ENCODE measurements around the gene ADAM10. TPM values are rescaled to one million over a fixed set of nuclear protein-coding genes. Genes with fewer than 3 reads are reported as not detected.

ADAM10 gene
- polyA plus RNA-seq, 1 of the 3 experiments (the other 2 are of a cell fraction), result 83.5 TPM

- TF ChIP-seq RFX5 (IDR thresholded peaks at IDR 0.05; ENCODE audit: low read length), result no peak
- no peak for TF ChIP-seq EZH2phosphoT487 (IDR thresholded peaks at IDR 0.05; ENCODE audit: borderline replicate concordance, low read depth)
- no peak for TF ChIP-seq GATA2 (CRISPR knock-in tag; IDR thresholded peaks at IDR 0.05)
Measured at GRCh38 chr15:58549785-58550074, 199.8 kb downstream of the ADAM10 start (continued).

GRCh38 chr15:58549013-58549784 lies 200.3 kb downstream of the ADAM10 start:
- 90% methylated on average over 11 of the region's 12 CpGs for WGBS (ENCODE audit: low lambda C conversion rate)
- Histone ChIP-seq H3K4me2 (no peak overlapping the region), H3K27me3 (ENCODE audit: insufficient read depth) (no peaks in the 10 kb centered on the region), H3K9me2 (no peaks in the 10 kb centered on the region), H3K9me3 (no peaks in the 10 kb centered on the region), H3F3A (replicated peaks; ENCODE audit: insufficient read depth) (peaks cover 20% of the 10 kb centered on the region), H3K9ac (no peak overlapping the region), H3K36me3 (replicated peaks in 1 of 2; ENCODE audit: control insufficient read depth in 1 of 2, insufficient read depth in 2 of 2, low read length in 1 of 2) (no peaks in the 10 kb centered on the region), H4K20me1 (ENCODE audit: insufficient read depth) (no peaks in the 10 kb centered on the region), H2AFZ (ENCODE audit: low read depth) (no peak overlapping the region), H3K79me2 (ENCODE audit: insufficient read depth) (no peaks in the 10 kb centered on the region), H3K4me3 (ENCODE audit: low read depth in 2 of 2, low read length in 1 of 2) (no peak overlapping the region), H3K27ac (ENCODE audit: low read depth in 2 of 2, low read length in 1 of 2) (no peak overlapping the region), H3K4me1 (ENCODE audit: control insufficient read depth in 1 of 2, insufficient read depth in 2 of 2, low read depth in 1 of 2, low read length in 1 of 2) (peaks cover 17 to 22% of the 10 kb centered on the region in 2 experiments; a peak in 2 of 4 replicates)
- DNase-seq, result peak; percentile 49
- TF ChIP-seq GATA2 (CRISPR knock-in tag; IDR thresholded peaks at IDR 0.05) (peak; percentile 2), TAF1 (IDR thresholded peaks at IDR 0.05; ENCODE audit: borderline replicate concordance, low read depth, low read length) (no peak), TCF12 (IDR thresholded peaks at IDR 0.05) (peak; percentile 11; the same call in 1 of the 2 replicates)
- CTCF ChIA-PET, result interaction anchor here (0.8 to 1.3 kb wide), 3 partner anchors 10 to 321 kb away, joined by 3 read pairs; no protein-coding TSS in a partner anchor
- POLR2A ChIA-PET, result interaction anchor here (0.6 kb wide), 1 partner anchor 337 kb away, joined by 3 read pairs; no protein-coding TSS in a partner anchor

GRCh38 chr15:58548308-58549012 lies 201.0 kb downstream of the ADAM10 start:
- POLR2A ChIA-PET, result interaction anchor here (0.7 kb wide), 1 partner anchor 201 kb away, joined by 3 read pairs; the partner anchor contains the start of gene ADAM10
- Histone ChIP-seq H4K20me1 (ENCODE audit: insufficient read depth) (no peaks in the 10 kb centered on the region), H3K9me3 (no peaks in the 10 kb centered on the region), H3K36me3 (replicated peaks in 1 of 2; ENCODE audit: control insufficient read depth in 1 of 2, insufficient read depth in 2 of 2, low read length in 1 of 2) (no peaks in the 10 kb centered on the region), H3K9me2 (no peaks in the 10 kb centered on the region), H3K4me1 (ENCODE audit: control insufficient read depth in 1 of 2, insufficient read depth in 2 of 2, low read depth in 1 of 2, low read length in 1 of 2) (peaks cover 17 to 22% of the 10 kb centered on the region in 2 experiments; a peak in 2 of 4 replicates), H3K79me2 (ENCODE audit: insufficient read depth) (no peaks in the 10 kb centered on the region), H3K27ac (ENCODE audit: low read depth in 2 of 2, low read length in 1 of 2) (no peak overlapping the region), H2AFZ (ENCODE audit: low read depth) (no peak overlapping the region), H3K9ac (no peak overlapping the region), H3F3A (replicated peaks; ENCODE audit: insufficient read depth) (peaks cover 20% of the 10 kb centered on the region), H3K4me2 (no peak overlapping the region), H3K4me3 (ENCODE audit: low read depth in 2 of 2, low read length in 1 of 2) (no peak overlapping the region), H3K27me3 (ENCODE audit: insufficient read depth) (no peaks in the 10 kb centered on the region)
- WGBS (ENCODE audit: low lambda C conversion rate), result 94% methylated on average over 22 of the region's 26 CpGs
- no peak for DNase-seq
- CTCF ChIA-PET, result interaction anchor here (1.2 kb wide), 1 partner anchor 11 kb away, joined by 3 read pairs; no protein-coding TSS in a partner anchor
- TF ChIP-seq, protein P1, sequence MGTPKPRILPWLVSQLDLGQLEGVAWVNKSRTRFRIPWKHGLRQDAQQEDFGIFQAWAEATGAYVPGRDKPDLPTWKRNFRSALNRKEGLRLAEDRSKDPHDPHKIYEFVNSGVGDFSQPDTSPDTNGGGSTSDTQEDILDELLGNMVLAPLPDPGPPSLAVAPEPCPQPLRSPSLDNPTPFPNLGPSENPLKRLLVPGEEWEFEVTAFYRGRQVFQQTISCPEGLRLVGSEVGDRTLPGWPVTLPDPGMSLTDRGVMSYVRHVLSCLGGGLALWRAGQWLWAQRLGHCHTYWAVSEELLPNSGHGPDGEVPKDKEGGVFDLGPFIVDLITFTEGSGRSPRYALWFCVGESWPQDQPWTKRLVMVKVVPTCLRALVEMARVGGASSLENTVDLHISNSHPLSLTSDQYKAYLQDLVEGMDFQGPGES (IDR thresholded peaks at IDR 0.05; ENCODE audit: low read depth, low read length), result no peak
- no peak for TF ChIP-seq POLR2AphosphoS5 (IDR thresholded peaks at IDR 0.05; ENCODE audit: low read depth, low read length)
- TF ChIP-seq RXRA (IDR thresholded peaks at IDR 0.05; ENCODE audit: borderline replicate concordance, low read depth), result no peak
- TF ChIP-seq ZBTB33 (IDR thresholded peaks at IDR 0.05; ENCODE audit: borderline replicate concordance, low read depth), result no peak
- TF ChIP-seq FOXJ3 (CRISPR knock-in tag; IDR thresholded peaks at IDR 0.05), result no peak
- no peak for TF ChIP-seq TAF1 (IDR thresholded peaks at IDR 0.05; ENCODE audit: borderline replicate concordance, low read depth, low read length)
- no peak for TF ChIP-seq NRF1 (IDR thresholded peaks at IDR 0.05; ENCODE audit: low read depth, low read length)
- TF ChIP-seq MAX (IDR thresholded peaks at IDR 0.05; ENCODE audit: low read depth), result no peak
- no peak for TF ChIP-seq RFX5 (IDR thresholded peaks at IDR 0.05; ENCODE audit: low read length)
- no peak for TF ChIP-seq EP300 (IDR thresholded peaks at IDR 0.05; ENCODE audit: borderline replicate concordance in 1 of 2, low read depth in 1 of 2, low read length in 1 of 2)
- no peak for TF ChIP-seq FOXM1 (IDR thresholded peaks at IDR 0.05; ENCODE audit: low read depth)
- TF ChIP-seq CTCF (IDR thresholded peaks at IDR 0.05), result no peak
- no peak for TF ChIP-seq GATA2 (CRISPR knock-in tag; IDR thresholded peaks at IDR 0.05)

Data from SK-N-SH (cell line).